GM21515 (cell line): ENCODE results near the gene ASZ1.

Experiments
- ATAC-seq: cut with Tn5 transposase; IDR thresholded peaks from one replicate; pipeline ENCODE4 v1.9.1; 2021; ENCODE audit not compliant: unreplicated experiment

Gene ASZ1

DNA sequence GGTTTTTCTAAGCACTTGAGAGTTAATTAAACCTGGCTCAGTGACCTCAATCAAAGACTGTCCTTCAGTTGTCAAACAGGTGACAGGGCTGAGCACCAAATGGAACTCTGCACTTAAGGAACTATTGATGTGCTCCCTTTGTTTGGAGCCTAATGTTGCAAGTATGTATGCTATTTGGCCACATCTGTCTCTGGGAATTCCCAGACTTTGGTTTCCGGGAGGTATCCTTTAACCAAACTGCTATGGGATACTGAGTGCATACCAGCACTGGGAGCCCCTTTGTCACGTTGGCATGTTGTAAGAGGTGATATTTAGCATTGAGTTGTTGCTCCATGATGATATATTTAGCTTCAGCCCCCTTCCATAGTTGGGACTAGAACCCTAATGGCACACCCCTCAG lies 25.2 kb downstream of the ASZ1 start:
- no peak for ATAC-seq

DNA sequence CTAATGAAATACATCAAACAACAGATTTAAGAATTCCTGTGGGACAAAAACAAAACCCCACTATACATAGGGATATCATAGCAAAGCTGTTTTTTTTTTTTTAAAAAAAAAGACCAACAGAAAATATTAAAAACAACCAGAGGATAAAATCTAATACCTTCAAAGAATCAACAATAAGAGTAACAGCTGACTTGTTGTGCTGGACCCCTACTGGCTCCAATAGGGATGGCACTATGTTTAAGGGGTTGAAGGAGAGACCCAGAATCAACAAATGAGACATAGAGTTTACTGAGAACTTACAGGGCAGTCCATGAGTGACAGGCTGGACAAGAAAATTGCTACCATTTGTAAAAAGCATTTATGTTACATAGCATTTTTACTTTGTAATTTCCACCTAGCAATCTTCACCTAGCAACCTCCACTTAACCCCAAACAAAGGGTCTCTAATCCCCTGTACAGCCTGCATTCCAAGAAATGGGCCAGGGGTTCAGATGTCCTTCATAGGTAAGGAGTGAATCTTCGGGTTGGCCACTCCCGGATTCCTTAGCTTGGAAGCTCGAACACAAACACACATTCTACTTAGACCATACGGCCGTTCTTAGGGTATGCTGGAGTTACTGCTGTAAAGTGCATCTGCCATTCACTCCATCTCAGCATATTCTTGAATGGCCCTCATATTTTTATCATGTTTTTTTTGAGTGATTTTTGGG lies 25.8 kb downstream of the ASZ1 start:
- ATAC-seq, result no peak

GRCh38 chr7:117399820-117400422 lies 27.4 kb downstream of the ASZ1 start:
- ATAC-seq, result no peak

DNA sequence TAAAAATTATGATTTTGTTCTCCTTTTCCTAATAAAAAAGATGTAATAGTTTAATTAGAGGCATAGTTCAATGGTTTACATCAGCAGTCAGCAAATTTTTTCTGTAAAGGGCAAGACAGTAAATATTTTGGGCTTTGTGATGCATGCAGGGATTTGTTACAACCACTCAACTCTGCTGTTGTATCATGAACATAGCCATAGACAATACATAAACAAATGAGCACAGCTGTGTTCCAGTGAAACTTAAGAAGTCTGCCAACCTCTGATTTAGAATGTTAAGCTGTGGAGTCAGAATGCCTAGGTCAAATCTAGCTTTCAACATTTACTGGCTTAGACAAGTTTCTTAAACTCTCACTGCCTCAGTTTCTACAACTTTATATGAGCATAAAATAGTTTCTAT lies 31.6 kb downstream of the ASZ1 start:
- no peak for ATAC-seq

- ATAC-seq, result no peak
Observed at GRCh38 chr7:117393781-117394180, 33.5 kb downstream of the ASZ1 start.

GRCh38 chr7:117389871-117390270 lies 37.4 kb downstream of the ASZ1 start:
- ATAC-seq, result no peak

GRCh38 chr7:117386110-117386706 lies 41.1 kb downstream of the ASZ1 start:
- no peak for ATAC-seq

GRCh38 chr7:117385363-117386109 lies 41.8 kb downstream of the ASZ1 start:
- ATAC-seq, result peak; percentile 80

GRCh38 chr7:117384688-117385362 lies 42.5 kb downstream of the ASZ1 start:
- ATAC-seq, result no peak

DNA sequence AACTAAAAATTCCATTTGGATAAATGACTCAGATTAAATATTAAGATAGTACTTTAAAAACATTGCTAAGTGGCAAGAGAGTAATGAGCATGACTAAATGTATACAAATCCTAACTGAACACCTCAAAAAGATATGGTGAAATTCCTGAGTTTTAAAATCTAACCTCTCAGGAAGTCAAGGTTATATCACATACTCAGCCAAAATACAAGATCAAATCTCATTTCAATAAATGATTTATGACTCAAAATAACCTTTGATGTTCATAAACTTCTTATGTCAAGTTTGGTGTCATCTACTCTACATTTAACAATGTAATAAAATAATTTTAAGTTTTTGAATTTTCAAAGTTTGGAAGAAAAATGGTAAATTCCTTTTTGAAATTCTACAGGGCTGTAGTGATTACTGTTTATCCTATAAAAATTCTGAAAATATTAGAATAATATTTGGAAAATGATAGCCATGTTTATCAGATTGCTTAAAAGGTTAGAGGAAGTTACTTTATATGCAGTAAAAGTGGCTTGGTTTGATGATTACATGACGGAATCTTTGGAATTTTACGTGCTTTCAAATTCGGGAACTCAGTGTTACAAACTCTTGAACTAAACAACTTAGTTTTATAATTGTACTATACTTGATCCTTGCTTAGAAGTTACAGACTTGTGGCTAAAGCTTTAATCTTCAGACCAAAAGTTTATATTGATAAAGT lies 43.7 kb downstream of the ASZ1 start:
- ATAC-seq, result no peak

DNA sequence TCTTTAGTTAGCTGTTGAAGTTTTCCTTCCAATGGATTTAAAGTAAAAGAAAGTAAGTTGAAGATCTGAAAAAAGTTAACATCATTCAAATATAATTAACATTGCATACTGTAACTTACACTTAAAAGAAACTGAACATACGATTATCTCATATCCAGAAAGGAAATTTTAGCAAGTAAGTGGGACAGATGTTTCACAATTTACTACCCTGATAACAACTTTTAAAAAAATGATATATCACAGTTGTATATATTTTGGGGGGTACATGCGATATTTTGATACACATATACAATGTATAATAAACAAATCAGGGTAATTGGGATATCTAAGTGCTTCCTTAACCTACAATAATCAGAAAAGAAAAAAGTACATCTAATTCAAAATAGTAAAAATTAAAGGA lies 44.2 kb downstream of the ASZ1 start:
- ATAC-seq, result no peak

GRCh38 chr7:117381362-117381761 lies 45.9 kb downstream of the ASZ1 start:
- ATAC-seq, result no peak

- no peak for ATAC-seq
Observed at GRCh38 chr7:117375380-117375779, 51.9 kb downstream of the ASZ1 start.

DNA sequence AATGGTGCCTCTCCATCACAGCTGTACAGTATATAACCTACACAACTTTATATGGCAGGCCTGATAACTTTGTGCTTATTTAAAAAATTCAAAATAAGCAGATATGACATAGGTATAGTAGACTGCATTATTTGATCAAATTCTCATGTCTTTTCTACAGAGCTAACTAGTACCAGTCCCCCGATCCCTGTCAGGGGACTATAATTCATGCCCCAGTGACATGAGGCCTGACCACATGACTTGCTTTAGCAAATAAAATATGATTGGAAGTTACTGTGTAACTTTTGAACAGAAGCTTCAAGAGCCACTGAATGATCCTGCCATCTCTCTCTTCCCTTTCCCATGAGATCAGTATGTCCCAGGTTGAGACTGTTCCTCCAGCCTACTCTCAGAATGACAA lies 55.2 kb downstream of the ASZ1 start:
- no peak for ATAC-seq

DNA sequence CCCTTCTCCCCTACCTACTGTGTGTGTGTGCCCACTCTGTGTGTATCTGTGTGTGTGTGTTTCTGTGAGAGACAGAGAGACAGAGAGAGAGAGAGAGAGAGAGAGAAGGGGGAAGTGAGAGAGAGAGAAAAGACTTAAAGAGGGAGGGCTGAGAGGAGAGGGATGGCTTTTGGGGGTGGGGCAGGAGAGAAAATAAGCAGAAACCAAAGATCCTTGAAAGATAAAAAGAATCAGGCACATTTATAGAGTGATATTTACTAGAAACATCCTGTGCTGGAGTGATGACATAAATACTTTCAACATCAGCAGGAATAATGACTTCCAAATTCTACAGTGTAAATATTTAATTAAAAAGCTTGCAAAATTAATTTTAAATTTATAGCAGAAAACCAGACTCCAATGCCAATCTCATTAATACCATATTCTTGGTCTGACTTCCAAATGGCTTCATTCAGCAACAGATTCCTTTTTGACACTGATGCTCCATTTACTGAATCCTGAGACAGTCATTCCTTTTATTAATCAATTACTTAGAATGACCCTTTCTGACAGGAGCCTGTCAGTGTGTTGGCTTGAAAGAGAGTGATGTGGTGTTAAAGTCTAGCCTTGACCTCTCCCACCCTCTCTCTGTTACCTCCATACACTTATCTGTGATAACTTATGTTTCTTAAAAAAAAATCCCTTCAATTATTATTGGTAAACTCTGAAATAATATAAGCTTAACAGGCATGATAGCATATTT lies 62.8 kb downstream of the ASZ1 start:
- no peak for ATAC-seq

DNA sequence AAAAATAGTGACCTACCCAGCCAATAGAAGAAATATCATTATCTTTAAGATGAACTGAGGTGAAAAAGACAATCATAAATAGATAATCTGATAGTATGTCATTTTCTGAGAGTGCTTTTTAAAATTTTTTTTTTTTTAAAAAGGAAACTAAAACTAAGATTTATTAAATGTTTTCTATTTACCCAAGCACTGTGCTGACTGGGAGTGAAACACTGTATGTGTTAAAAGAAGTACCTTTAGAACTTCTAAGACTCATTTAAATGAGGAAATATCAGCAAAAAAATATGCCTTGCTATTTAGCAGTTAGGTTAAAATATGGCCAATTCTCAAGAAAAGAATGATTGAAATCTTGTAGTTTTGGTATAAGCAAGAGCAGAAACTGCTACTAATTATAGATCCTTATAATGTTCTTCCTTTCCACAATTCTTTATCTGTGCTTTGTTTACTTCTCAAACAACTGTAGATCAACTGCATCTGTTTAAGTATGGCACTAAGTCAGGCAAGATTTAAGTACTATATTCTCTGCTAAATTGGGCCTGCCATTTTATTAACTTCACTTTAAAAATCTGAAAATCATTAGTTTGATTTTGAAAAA lies 64.9 kb downstream of the ASZ1 start:
- ATAC-seq, result no peak

DNA sequence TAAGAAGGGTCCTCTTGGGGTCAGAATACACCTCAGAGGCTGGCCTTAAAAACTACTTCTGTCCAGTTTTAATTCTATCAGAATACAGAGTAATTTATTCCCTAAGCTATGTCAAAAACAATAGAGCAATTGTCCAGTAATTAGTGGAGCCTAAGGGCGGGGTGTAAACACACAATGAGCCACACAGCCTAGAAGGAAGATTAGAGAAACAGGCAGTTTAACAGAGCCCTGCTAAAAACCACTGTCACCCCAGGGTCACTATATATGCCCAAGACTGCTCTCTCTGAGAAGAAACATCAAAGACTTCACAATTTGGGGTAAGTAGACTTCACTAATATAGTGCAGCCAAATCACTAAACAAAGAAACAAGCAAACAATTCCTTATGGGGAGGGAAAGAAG lies 77.3 kb downstream of the ASZ1 start:
- ATAC-seq, result no peak

GRCh38 chr7:117349570-117349969 lies 77.7 kb downstream of the ASZ1 start:
- no peak for ATAC-seq

GRCh38 chr7:117347962-117348672 lies 79.2 kb downstream of the ASZ1 start:
- ATAC-seq, result peak; percentile 92
